Transverse colon (tissue), 4 donors: ENCODE data around the gene MASP2. TPM values are rescaled to one million over a fixed set of nuclear protein-coding genes. Genes with fewer than 3 reads are reported as not detected.

ENCODE experiments used
- total RNA-seq, 4 donors: library from RNA; depleted of rRNA; stranded (reverse); fragments of >200 nt; gene quantifications; one replicate each; pipeline ENCODE4 v1.1.0, GENCODE V29; 2016

MASP2 gene
- total RNA-seq, 4 donors from 2014 or later, result not detected

Other genes starting within 250 kb of the MASP2 start
- 100 to 1,000 TPM; 112 to 278 (median 190) TPM for gene TARDBP, start 34.6 kb downstream of the MASP2 start, total RNA-seq
- 10 to 100 TPM; 13.0 to 25.1 (median 20.3) TPM for gene SRM, start 12.8 kb upstream of the MASP2 start, total RNA-seq
- gene EXOSC10, start 52.6 kb upstream of the MASP2 start, total RNA-seq, result 100 to 1,000 TPM in 1 of 4 donors, 10 to 100 TPM in 3; 43.8 to 113 (median 68.7) TPM
- under 1 TPM in 3 of 4 donors, not detected in 1; 0.55 to 1.00 (median 0.79) TPM for gene ANGPTL7, start 142.1 kb upstream of the MASP2 start, total RNA-seq
- 10 to 100 TPM; 31.0 to 45.6 (median 40.6) TPM for gene MTOR, start 215.3 kb upstream of the MASP2 start, total RNA-seq
- gene UBIAD1, start 226.0 kb upstream of the MASP2 start, total RNA-seq, result 10 to 100 TPM in 2 of 4 donors, 1 to 10 TPM in 2; 8.6 to 12.3 (median 10.8) TPM